ENCODE measurements around the gene PCDH9.

- TF ChIP-seq CTCF (IDR thresholded peaks at IDR 0.05) (no peak), POLR2A (IDR thresholded peaks at IDR 0.05) (no peak)
Measured at GRCh38 chr13:66391322-66391721, 838.8 kb downstream of the PCDH9 start.

Measured in right lobe of liver (tissue), 4 donors.